GM19099 (cell line): ENCODE measurements around the gene CHRNA9.

Source experiments
- POLR2A ChIP-seq: IDR thresholded peaks from 3 replicates; pipeline ENCODE4 v1.6.1; 2011; ENCODE audit warnings: low read depth; ENCODE audit not compliant: insufficient read length; ENCODE audit errors: extremely low read depth

CHRNA9 gene

GRCh38 chr4:40306226-40306625, 28.9 kb upstream of the CHRNA9 start:
- no peak for TF ChIP-seq POLR2A

- no peak for TF ChIP-seq POLR2A
Observed at GRCh38 chr4:40306976-40307375, 28.2 kb upstream of the CHRNA9 start.

GRCh38 chr4:40307627-40308497, 27.3 kb upstream of the CHRNA9 start:
- peak; percentile 13 for TF ChIP-seq POLR2A

GRCh38 chr4:40308528-40309122, 26.5 kb upstream of the CHRNA9 start:
- TF ChIP-seq POLR2A, result no peak

GRCh38 chr4:40309250-40309774, 25.8 kb upstream of the CHRNA9 start:
- TF ChIP-seq POLR2A, result no peak

- no peak for TF ChIP-seq POLR2A
Observed at GRCh38 chr4:40310225-40310624, 24.9 kb upstream of the CHRNA9 start.

GRCh38 chr4:40311811-40312346, 23.3 kb upstream of the CHRNA9 start:
- TF ChIP-seq POLR2A, result no peak

- no peak for TF ChIP-seq POLR2A
Observed at GRCh38 chr4:40314951-40315350, 20.2 kb upstream of the CHRNA9 start.

GRCh38 chr4:40316333-40316781, 18.8 kb upstream of the CHRNA9 start:
- no peak for TF ChIP-seq POLR2A

GRCh38 chr4:40316782-40317635, 18.1 kb upstream of the CHRNA9 start:
- no peak for TF ChIP-seq POLR2A

- no peak for TF ChIP-seq POLR2A
Observed at GRCh38 chr4:40317916-40318658, 17.0 kb upstream of the CHRNA9 start.

GRCh38 chr4:40321574-40322275, 13.4 kb upstream of the CHRNA9 start:
- TF ChIP-seq POLR2A, result no peak

- TF ChIP-seq POLR2A, result no peak
Observed at GRCh38 chr4:40322811-40323210, 12.3 kb upstream of the CHRNA9 start.

GRCh38 chr4:40323866-40324265, 11.3 kb upstream of the CHRNA9 start:
- TF ChIP-seq POLR2A, result no peak

GRCh38 chr4:40325406-40326019, 9.6 kb upstream of the CHRNA9 start:
- no peak for TF ChIP-seq POLR2A
